HepG2 (cell line): ENCODE measurements around the gene RABGGTA. TPM values are rescaled to one million over a fixed set of nuclear protein-coding genes. Genes with fewer than 3 reads are reported as not detected.

Experiments used
- CAMTA2 ChIP-seq: sonication (generic); formaldehyde crosslinking; IDR thresholded peaks from 2 replicates; pipeline ENCODE4 v1.4.0; 2020; ENCODE audit warnings: mild to moderate bottlenecking, missing genetic modification reagents, borderline replicate concordance
- CEBPG ChIP-seq: IDR thresholded peaks from 2 replicates; pipeline ENCODE4 v1.6.1; 2016
- GLMP ChIP-seq: sonication (generic); formaldehyde crosslinking; IDR thresholded peaks from 2 replicates; pipeline ENCODE4 v1.9.0; 2021; ENCODE audit warnings: missing genetic modification reagents, mild to moderate bottlenecking, borderline replicate concordance
- HNRNPLL ChIP-seq: fragments of 200-400 bp; formaldehyde crosslinking; IDR thresholded peaks from 2 replicates; pipeline ENCODE4 v1.6.1; 2017; ENCODE audit warnings: mild to moderate bottlenecking, low read depth, low read length; ENCODE audit not compliant: poor library complexity, severe bottlenecking
- HOXA3 ChIP-seq: sonication (generic); formaldehyde crosslinking; IDR thresholded peaks from 2 replicates; pipeline ENCODE4 v1.5.0; 2020; ENCODE audit warnings: missing genetic modification reagents
- ISL2 ChIP-seq: sonication (generic); formaldehyde crosslinking; IDR thresholded peaks from 2 replicates; pipeline ENCODE4 v1.5.0; 2020; ENCODE audit warnings: missing genetic modification reagents
- MBNL3 ChIP-seq: fragments of 250-450 bp; sonication (Bioruptor Pico); conservative IDR thresholded peaks from 2 replicates; pipeline ENCODE4 v1.8.0; 2022; ENCODE audit warnings: mild to moderate bottlenecking, inconsistent platforms
- NR2F1 ChIP-seq, 2 experiments: fragments of 450-650 bp in 1 of 2; formaldehyde crosslinking in 1 of 2; IDR thresholded peaks; 2 replicates each; pipeline versions ENCODE4 v1.5.0 to v1.6.1; 2016 to 2020; ENCODE audit warnings: mild to moderate bottlenecking in 1 of 2, missing compliant biosample characterization in 1 of 2, missing genetic modification reagents in 1 of 2, moderate library complexity in 1 of 2
- PRMT3 ChIP-seq: sonication (generic); formaldehyde crosslinking; IDR thresholded peaks from 2 replicates; pipeline ENCODE4 v1.8.1; 2022; ENCODE audit warnings: low read depth, mild to moderate bottlenecking, moderate library complexity, missing genetic modification reagents, borderline replicate concordance
- SNAPC4 ChIP-seq: sonication (generic); formaldehyde crosslinking; IDR thresholded peaks from 2 replicates; pipeline ENCODE4 v1.4.0; 2020; ENCODE audit warnings: mild to moderate bottlenecking, missing genetic modification reagents
- THRA ChIP-seq: sonication (generic); formaldehyde crosslinking; IDR thresholded peaks from 2 replicates; pipeline ENCODE4 v1.4.0; 2020; ENCODE audit warnings: missing genetic modification reagents, borderline replicate concordance
- ZBTB10 ChIP-seq: sonication (generic); formaldehyde crosslinking; IDR thresholded peaks from 2 replicates; pipeline ENCODE4 v1.4.0; 2020; ENCODE audit warnings: missing genetic modification reagents, borderline replicate concordance
- ZFX ChIP-seq: sonication (generic); formaldehyde crosslinking; IDR thresholded peaks from 2 replicates; pipeline ENCODE4 v1.4.0; 2020; ENCODE audit warnings: mild to moderate bottlenecking, low read depth, missing genetic modification reagents, moderate library complexity
- ZNF136 ChIP-seq: sonication (generic); formaldehyde crosslinking; IDR thresholded peaks from 2 replicates; pipeline ENCODE4 v1.8.1; 2022; ENCODE audit warnings: low read depth, mild to moderate bottlenecking, moderate library complexity, missing genetic modification reagents
- ZNF33B ChIP-seq: sonication (generic); formaldehyde crosslinking; IDR thresholded peaks from 2 replicates; pipeline ENCODE4 v1.5.1; 2020; ENCODE audit warnings: mild to moderate bottlenecking, missing genetic modification reagents
- ZNF451 ChIP-seq: sonication (generic); formaldehyde crosslinking; IDR thresholded peaks from 2 replicates; pipeline ENCODE4 v1.5.0; 2020; ENCODE audit warnings: mild to moderate bottlenecking, missing genetic modification reagents
- ZNF543 ChIP-seq: sonication (generic); formaldehyde crosslinking; IDR thresholded peaks from 2 replicates; pipeline ENCODE4 v1.4.0; 2020; ENCODE audit warnings: mild to moderate bottlenecking, missing genetic modification reagents
- ZNF782 ChIP-seq: sonication (generic); formaldehyde crosslinking; IDR thresholded peaks from 2 replicates; pipeline ENCODE4 v1.4.0; 2020; ENCODE audit warnings: missing genetic modification reagents, mild to moderate bottlenecking, borderline replicate concordance
- polyA plus RNA-seq, 8 experiments: library from polyadenylated mRNA; depleted of rRNA in 3 of 8; stranded (reverse) in 7 of 8; unstranded in 1 of 8; fragments of >200 nt; fragmentation: Illumina TruSeq in 4 of 8; extraction: Trizol in 4 of 8; gene quantifications; 2 replicates each; pipeline versions ENCODE4 v1.2.1 to v1.2.3, GENCODE V29; 2011 to 2016; ENCODE audit warnings: low read depth in 4 of 8, missing spikeins in 1 of 8, mixed read lengths in 1 of 8; ENCODE audit not compliant: insufficient read depth in 1 of 8
- total RNA-seq, 5 experiments: library from RNA; depleted of rRNA; stranded (reverse); fragments of >200 nt; fragmentation: Illumina TruSeq; extraction: Trizol; gene quantifications; 2 replicates each; pipeline ENCODE4 v1.2.3, GENCODE V29; 2016; ENCODE audit warnings: low read depth in 1 of 5

The RABGGTA gene
- total and polyA plus RNA-seq, 2 of the 13 experiments (the other 11 are each of a cell fraction or from before 2014, with no cell fraction given) = 57.9 to 90.8 TPM

GRCh38 chr14:24232121-24232644 is 39.2 kb downstream of the RABGGTA start, which contains the start of gene NEDD8 (continued):
- peak; percentile 98 for TF ChIP-seq SNAPC4
- peak; percentile 99; the same call in 1 of the 2 replicates for TF ChIP-seq ZNF136 (CRISPR knock-in tag)
- TF ChIP-seq ZBTB10 (CRISPR knock-in tag) = peak; percentile 32; the same call in 1 of the 2 replicates
- TF ChIP-seq HNRNPLL = peak; percentile 58
- peak; percentile 2; the same call in 1 of the 2 replicates for TF ChIP-seq CEBPG (CRISPR knock-in tag)
- peak; percentile 25; the same call in 1 of the 2 replicates for TF ChIP-seq ZNF451
- no peak; the same call in 1 of the 2 replicates for TF ChIP-seq ZNF782 (CRISPR knock-in tag)
- no peak for TF ChIP-seq GLMP (CRISPR knock-in tag)
- TF ChIP-seq ZNF543 (CRISPR knock-in tag) = no peak
- no peak for TF ChIP-seq PRMT3
- TF ChIP-seq CAMTA2 (CRISPR knock-in tag) = peak; percentile 99; the same call in 1 of the 2 replicates
- TF ChIP-seq NR2F1 (CRISPR knock-in tag; IDR thresholded peaks at IDR 0.05) = no peak; a peak in 1 of 4 replicates
- no peak; the same call in 1 of the 2 replicates for TF ChIP-seq THRA (CRISPR knock-in tag)
- peak; percentile 23; the same call in 1 of the 2 replicates for TF ChIP-seq ZNF33B (CRISPR knock-in tag)
- TF ChIP-seq MBNL3 (CRISPR knock-in tag) = no peak
- TF ChIP-seq HOXA3 (CRISPR knock-in tag) = peak; percentile 90
- TF ChIP-seq ZFX (CRISPR knock-in tag) = peak; percentile 91
- TF ChIP-seq ISL2 (CRISPR knock-in tag) = no peak
